A172 (cell line): ENCODE results near the gene B3GALT4. TPM values are rescaled to one million over a fixed set of nuclear protein-coding genes. Genes with fewer than 3 reads are reported as not detected.
"Not testable (repeated sequence)": the region's sequence is repeated elsewhere in the genome, so short reads cannot be mapped to it uniquely, and the experiment has no call there.

ENCODE experiments used
- DNase-seq: peaks from one replicate; pipeline ENCODE4 v3.0.0-alpha.2; 2015; ENCODE audit warnings: low spot score
- total RNA-seq: library from RNA; depleted of rRNA; stranded (reverse); fragments of >200 nt; shearing (Covaris generic); gene quantifications from 2 replicates; pipeline ENCODE4 v1.2.3, GENCODE V29; 2014; rRNA removed

B3GALT4 gene, protein sequence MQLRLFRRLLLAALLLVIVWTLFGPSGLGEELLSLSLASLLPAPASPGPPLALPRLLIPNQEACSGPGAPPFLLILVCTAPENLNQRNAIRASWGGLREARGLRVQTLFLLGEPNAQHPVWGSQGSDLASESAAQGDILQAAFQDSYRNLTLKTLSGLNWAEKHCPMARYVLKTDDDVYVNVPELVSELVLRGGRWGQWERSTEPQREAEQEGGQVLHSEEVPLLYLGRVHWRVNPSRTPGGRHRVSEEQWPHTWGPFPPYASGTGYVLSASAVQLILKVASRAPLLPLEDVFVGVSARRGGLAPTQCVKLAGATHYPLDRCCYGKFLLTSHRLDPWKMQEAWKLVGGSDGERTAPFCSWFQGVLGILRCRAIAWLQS
- 0.07 TPM in 2 replicates for total RNA-seq

DNA sequence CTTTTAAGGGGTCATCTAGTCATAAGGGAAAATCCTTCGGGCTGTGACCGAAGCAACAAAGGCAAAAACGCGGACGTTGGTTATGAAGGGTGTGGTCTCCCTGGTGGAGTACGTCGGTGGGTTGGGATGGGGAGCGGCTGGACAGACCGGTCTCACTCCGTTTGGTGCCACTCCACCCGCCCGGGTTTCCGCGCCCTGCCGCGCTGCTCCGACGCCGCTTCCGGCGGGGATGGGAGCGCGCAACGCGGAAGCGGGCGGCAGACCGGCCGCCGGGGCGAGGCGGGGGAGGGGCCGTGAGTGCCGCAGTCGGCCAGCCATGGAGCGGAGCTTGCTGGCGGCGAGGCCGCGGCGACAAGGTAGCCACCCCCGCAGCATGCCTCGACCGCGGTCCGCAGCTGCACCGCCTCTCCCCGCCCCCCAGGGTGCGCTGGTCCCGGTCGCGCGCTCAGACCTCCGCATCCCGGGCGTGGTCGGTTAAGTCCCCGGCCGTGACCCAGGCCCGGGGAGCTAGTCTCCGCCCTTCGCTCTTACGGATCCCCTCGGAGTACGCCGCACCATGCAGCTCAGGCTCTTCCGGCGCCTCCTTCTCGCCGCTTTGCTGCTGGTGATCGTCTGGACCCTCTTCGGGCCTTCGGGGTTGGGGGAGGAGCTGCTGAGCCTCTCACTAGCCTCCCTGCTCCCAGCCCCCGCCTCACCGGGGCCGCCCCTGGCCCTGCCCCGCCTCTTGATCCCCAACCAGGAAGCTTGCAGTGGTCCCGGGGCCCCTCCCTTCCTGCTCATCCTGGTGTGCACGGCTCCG, at the start of gene B3GALT4:
Gene B3GALT4 (plus strand): TSS at position 260 of the 799 bp plus-strand sequence. CDS start 297 bp downstream, at position 557.
- no peak for DNase-seq

DNA sequence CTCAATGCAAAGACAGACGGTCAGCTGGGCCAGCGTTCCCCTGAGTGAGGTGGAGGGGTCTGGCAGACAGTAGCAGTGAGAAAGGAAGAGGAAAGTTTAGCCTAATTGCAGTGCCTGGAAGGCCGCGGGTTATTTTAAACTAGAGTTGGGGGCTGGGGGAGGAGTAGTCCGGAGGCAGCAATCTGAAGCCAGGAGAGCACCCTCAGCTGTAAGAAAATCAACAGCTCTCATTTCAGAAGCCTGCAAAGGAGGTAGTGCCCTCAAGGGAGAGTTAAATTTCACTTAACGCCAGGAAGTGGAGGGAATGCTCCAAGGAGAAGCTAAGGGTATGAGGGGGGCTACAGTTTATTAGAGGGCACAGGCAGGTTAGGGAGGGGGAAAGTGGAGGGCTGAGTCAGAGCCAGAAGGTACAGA, 41.7 kb upstream of the B3GALT4 start:
- DNase-seq = no peak

DNA sequence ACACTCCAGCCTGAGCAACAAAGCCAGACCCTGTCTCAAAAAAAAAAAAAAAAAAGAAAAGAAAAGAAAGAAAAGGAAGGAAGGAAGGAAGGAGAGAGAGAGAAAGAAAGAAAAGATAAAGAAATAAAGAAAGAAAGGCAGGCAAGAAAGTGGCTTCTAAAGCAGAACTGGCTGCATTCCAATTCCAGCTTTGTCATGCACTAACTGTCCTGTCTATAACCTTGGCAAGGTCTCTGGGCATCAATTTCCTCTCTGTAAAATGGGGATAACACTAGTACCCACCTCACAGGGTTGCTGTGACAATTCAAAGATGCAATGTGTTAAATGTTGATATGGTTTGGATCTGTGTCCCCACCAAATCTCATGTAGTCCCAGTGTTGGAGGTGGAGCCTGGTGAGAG, 40.6 kb upstream of the B3GALT4 start:
- DNase-seq = no peak

DNA sequence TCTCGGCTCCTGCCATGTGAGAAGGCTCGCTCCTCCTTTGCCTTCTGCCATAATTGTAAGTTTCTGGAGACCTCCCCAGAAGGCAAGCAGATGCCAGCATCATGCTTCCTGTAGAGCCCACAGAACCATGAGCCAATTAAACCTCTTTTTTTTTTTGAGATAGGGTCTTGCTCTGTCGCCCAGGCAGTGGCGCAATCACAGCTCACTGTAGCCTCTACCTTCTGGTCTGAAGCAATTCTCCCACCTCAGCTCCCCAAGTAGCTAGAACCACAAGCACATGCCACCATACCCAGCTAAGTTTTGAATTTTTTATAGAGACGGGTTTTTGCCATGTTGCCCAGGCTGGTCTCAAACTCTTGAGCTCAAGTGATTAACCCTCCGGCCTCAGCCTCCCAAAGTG, 40.1 kb upstream of the B3GALT4 start:
- no peak for DNase-seq

DNA sequence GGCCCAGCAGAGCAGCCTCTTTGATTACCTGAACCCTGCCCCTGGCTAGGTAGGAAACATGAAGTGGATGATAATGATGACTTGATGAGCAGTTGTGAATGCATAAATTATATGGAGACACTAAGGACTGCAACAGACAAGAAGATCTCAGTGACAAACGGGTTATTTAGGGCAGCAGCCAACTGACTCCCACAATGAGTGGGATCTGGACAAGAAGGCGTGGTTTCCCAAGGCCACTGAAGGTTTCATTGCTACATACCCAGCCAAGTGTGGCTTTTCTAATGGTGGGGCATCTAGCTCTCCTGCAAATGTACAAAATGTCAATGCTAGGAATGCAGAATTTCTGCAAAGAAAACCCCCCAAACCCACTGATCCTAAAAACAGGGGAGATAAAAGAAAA, 39.2 kb upstream of the B3GALT4 start:
- no peak for DNase-seq

DNA sequence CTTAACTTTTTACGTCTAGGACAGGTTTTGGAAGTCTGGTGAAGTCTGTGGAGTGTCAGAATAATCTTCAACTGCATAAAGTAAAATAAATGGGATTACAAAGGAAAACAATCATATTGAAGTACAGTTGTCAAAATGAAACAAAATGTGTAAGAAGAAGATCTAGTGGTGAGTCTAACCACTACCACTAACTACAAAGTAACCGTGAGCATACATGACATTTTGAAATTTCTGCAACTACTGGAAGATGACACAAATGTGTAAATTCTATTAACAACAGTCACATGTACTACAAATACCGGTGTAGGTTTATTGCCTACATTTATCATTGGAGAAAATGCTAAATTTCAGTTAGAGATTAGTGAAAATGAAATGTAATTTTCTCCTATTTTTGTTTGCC, 35.0 kb upstream of the B3GALT4 start:
- DNase-seq = no peak

DNA sequence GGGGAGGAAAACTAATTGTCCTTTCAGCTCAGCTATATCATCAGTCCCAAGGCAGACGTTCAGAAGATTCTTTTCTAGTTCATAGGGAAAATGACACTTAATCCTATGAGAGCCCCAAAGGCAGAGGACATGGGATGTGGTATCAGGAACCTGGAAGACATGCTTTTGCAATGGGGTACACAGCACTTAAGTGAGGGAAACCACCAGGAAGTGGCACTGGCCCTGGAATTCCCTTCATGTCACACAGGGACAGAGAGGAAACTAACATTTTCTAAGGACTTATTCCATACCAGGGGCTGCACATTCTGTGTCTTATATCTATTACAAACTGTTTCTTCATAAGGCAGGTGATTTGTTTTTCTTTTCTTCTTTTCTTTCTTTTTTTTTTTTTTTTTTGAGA, 33.4 kb upstream of the B3GALT4 start:
- no peak for DNase-seq

DNA sequence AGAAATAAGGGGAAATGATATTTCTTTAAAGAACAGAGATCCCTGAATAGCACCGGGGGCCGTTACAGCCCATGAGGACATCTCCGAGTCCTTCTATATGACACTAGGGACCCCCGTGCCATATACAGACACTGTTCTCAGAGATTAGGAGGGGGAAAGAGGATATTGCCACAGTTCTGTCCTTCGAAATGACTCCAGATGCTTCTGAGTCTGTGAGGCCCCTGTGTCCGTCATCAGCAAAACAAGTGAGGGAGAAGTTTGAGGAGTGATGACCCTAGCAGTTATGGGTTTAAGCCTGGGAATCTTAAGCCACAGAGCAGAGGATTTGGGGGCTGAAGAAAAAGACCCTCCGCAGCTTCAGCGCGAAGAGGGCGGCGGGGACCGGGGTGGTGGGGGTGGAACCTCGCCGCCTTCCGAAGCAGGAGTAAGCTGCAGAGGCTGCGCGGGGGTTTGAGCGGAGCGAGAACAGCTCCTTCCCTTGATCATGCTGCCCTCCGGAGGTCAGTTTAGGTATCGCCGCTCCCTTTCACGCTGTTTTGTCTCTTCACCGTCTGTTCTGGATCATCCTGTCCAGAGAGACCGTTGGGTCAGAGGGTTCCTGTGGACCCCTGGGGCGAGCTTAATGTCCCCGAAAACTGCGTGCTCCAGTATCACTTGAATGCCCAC, 28.8 kb upstream of the B3GALT4 start:
- DNase-seq = peak; percentile 87

DNA sequence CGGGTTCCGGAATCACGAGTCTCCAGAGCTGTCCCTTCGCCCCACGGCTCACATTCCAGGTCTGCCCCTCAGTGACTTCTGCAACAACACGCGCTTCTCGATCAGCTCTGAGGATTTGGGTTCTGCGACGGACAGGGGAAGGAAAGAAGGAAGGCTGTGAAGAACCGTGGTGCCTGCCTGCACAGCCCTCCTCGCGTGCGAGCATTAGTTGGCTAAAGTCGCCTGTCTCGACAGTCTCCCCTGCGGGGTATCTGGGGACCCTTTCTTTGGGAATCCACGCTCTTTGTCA, 28.3 kb upstream of the B3GALT4 start:
- DNase-seq = no peak

DNA sequence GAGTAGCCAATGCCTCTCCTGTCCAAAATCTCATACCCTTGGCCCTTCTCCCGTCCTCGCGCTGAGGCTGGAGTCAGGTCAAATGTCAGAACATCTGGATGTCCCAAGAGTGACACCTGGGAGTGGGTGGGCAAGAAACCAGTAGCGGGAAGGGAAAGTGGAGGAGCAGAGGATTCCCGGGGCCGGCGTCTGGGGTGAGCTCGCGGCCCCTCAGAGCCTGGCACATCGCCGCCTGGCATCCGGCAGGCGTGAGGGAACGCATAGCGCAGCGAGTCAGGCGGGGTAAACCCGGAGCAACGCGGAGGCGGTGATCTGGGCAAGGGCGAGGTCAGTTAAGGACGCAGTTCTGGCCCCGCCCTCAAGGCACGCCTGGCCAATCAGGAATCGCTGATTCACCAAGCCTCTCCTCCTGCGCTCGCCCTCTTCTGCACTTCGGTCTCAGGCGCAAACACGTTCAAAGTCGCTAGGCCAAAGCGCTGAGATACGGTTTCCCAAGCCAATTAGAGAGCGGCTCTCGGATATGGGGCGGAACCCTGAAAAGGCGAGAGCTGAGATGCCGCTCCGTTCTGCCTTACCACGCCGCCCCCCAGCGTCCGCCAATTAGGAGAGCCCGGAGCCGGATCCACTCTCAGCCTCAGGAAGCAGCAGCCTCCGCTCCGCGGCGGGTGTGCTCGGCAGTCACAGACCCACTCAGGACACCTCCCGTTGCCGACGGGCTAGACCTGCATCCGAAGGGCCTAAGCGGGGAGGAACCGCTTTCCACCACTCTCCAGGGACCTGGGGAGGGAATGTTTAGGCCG, 27.8 kb upstream of the B3GALT4 start:
- DNase-seq = peak; percentile 97

DNA sequence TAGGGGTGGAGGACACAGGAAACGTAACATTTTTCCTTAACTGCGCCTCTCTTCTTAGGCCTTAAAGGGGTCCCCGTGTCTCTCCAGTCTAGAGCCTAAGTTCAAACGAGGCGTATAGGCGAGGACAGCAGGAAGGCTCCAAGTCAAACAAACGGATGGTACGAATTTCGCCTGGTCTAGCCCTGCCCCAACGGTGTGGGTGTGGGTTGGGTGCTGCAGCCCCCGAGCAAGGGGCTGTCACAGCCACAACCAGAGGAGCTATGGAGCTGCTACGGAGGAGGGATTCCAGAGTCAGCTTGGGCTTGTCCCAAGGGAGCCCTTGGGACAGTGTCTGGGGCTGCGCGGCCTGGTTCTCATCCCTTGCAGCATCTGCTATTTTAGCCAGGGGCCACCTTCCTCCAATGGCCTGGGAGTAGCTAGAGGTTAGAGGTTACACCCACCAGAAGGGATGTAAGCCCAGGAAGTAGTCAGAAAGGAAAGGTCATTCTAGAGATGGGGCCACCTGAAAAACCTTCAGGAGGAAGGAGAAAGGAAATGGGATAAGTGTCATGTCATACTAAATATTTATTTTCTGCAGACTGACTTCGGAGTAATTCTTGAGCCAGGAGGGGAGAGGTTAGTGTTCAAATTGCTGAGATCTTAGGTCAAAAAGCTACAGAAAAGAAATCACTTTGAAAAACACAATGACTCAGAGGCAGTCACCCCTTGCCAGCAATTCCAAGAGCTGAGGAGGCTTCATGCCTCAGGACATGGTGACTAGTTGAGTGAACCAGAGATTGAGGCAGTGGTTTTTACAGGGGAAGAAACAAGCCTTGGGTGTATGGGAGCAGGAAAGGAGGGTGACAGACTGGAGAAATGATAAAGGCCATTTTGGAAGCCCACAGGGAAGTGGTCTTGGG, 26.9 kb upstream of the B3GALT4 start:
- DNase-seq = peak; percentile 60

DNA sequence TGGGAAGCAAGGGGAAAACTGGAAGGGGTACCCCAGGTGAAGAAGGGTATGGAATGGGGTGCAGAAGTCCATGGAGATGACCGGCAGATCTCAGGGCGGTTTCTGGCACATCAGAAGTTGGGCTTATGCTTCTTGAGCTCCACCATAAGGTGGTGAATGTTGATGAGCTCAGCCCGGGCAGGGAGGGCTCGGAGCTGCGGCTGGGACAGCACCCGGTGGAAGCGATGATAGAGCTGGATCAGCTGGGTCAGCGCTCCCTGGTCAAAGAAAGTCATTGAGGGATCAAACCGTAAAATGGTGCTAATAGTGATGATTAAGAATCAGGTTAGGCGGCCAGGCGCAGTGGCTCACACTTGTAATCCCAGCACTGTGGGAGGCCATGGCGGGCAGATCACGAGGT, 26.2 kb upstream of the B3GALT4 start:
- DNase-seq = no peak

DNA sequence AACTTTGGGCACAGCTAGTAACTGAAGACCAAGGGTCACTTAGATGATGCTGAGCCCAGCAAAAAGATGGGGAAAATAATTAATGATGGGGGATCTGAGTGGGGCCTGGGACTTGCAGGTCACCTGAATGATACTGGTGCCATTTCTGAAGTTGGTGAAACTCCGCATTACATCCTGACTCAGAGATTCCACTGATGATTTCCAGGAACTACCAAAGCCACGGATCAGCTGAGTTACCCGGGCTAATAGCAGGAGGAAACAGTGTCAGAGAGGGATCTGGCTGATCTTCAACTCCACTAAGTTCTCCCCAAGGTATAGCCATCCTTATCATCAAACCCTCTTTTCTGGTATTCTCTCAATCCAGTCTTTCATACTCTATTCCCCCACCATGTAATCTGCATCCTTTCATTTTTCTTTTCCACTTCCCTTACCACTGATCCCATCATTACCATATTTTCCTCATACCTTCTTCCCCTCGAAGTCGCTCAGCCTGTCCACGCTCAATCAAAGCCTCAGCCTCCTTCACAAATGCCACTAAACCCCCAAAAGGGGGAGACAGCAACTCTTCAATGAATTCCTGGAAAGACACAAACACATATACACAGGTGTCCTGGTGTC, 25.4 kb upstream of the B3GALT4 start:
- no peak for DNase-seq

DNA sequence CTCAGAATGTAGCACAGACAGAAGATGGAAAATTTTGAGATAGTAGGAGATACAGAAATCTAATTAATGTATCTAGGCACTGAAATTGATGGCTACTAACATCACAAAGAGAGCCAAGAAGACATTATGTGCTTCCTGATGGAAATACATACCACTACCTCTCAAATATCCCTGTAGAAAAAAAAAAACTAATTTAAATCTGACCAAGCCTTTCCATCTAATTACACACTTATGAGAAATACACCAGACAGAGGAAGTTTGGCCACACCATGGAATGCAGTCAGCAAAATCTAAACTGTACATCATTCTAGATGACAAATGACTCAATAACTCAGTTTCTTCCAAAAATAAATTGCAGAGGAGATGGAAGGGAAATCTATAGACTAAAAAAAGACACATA, 24.2 kb upstream of the B3GALT4 start:
- DNase-seq = peak; percentile 29

DNA sequence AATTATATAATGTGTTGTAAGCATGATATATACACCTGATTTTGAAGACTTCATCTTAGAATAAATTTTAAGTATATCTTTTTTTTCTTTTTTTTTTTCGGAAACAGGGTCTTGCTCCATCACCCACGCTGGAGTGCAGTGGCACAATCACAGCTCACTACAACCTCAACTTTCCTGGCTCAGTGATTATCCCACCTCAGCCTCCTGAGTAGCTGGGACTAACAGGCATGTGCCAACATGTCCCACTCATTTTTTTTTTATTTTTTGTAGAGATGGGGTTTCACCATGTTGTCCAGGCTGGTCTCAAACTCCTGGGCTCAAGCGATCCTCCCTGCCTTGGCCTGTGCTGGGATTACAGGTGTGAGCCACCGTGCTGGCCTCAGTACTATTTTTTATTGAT, 22.3 kb upstream of the B3GALT4 start:
- DNase-seq = no peak

DNA sequence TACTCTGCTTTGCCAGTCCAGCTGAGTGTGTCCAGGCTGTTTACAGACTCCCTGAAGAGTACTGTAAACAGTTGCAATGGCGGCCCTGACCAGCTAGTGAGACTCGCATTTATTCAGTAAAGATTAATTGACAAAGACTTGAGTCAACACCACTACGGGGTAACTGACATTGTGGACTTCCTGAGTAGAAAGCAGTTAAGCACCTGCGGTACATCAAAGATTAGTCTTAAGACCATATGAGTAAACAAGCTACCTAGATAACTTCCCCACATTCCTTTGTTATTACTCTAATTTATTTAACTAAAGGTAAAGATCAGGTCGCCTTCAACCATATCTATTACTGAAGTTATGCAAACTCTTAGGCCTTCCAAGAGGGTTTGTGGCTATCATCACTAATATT, 17.9 kb upstream of the B3GALT4 start:
- no peak for DNase-seq

DNA sequence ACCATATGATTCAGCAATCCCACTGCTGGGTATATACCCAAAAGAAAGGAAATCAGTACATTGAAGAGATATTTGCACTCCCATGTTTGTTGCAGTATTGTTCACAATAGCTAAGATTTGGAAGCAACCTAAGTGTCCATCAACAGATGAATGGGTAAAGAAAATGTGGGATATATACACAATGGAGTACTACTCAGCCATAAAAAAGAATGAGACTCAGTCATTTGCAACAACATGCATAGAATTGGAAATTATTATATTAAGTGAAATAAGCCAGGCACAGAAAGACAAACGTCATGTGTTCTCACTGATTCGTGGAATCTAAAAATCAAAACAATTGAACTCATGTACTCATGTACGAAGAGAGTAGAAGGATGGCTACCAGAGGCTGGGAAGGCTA, 14.4 kb upstream of the B3GALT4 start:
- DNase-seq = not testable (repeated sequence)

DNA sequence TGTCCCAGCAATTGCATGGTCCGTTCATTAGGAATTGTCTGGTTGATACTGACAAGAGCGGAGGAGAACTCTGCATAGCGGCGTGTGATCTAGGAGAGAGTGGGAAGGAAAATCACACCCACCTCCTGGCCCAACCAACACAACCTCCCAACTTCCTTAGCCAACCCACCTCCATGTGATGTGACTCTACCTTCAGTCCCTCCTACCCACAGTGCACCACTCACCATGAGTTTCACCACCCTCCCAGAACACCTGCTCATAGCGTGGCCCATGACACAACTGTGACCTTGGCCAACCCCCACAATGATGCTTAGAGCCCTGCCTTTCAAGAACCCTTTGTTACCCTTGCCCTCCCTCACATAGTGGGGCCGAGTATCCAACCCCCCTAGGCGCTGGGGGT, 12.9 kb upstream of the B3GALT4 start:
- no peak for DNase-seq

DNA sequence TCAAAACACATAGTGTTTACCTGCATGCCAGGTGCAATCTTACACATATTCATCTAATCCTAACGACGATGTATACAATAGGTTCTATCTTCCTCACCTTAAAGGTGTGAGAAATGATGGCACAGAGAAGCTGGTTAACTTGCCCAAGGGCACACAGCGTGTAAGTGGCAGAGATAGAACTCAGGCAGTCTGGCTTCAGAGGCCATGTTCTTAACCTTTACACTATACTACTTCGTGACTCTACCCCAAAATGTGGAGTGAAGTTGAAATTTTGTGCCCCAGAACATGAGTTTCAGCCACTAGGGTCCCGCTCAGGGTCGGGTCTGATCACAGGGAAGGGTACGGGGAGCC, 5.8 kb upstream of the B3GALT4 start:
- no peak for DNase-seq

DNA sequence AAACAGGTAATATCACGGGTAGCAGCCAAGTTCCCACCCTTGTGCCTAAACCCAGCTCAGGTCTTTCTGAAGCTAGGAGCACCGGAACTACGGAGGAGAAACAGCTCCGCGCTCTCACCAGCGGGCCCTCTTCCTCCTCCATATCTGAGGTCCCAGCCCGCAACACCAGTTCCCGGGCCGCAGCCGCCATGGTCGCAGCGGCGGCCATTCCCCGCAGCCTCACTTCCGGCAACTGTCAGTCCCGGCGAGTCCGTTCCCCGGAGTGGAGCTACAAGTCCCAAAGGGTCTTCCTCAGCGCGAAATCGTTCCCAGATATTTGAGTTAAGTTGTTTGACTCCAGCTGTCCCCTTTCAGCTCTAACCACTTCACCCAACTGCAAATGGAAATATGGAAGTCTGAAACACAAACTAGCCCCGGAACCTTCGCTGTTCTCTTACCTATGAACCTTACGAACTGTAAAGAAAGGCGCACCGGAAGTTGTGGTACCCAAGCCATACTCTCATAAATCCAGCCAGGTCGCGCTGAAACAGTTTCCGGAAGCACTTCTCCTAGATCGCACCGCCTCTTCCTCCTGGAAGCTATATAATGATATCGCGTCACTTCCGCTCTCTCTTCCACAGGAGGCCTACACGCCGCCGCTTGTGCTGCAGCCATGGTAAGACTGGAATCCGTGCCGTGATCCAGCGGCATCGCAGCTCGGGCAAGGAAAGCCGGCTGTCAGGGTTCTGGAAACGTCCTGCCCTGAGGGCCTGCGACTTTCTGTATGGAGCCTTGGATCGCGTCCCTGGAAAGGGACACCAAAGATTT, 5.3 kb upstream of the B3GALT4 start, which contains the start of the genes RPS18 and VPS52:
Gene RPS18 (plus strand): TSS at position 608 of the 807 bp plus-strand sequence. CDS start 45 bp downstream, at position 653.
Gene VPS52 (minus strand): TSS at position 409 of the 807 bp plus-strand sequence. CDS start 201 bp downstream, at position 208.
- peak; percentile 98 for DNase-seq
